Measurements from ENCODE around the gene APC2.

APC2 gene

GRCh38 chr19:1406774-1407527, 43.0 kb upstream of the APC2 start:
- H3K4me3 ChIP-seq (ENCODE audit: low read depth, low read length) = peak overlapping the region; percentile 70

GRCh38 chr19:1407528-1408299, 42.2 kb upstream of the APC2 start, which contains the start of gene DAZAP1:
TSS of gene DAZAP1 (plus strand) at chr19:1407586. CDS start at chr19:1407774, 188 bp downstream.
- no peak for TF ChIP-seq CTCF (IDR thresholded peaks at IDR 0.05; ENCODE audit: insufficient read depth, low read depth, low read length, missing control alignments)
- no peak for DNase-seq (ENCODE audit: low read depth)
- H3K4me3 ChIP-seq (ENCODE audit: low read depth, low read length) = peak within 1 kb of the TSS; percentile 95

More at GRCh38 chr19:1406774-1407527, 43.0 kb upstream of the APC2 start:
- TF ChIP-seq CTCF (IDR thresholded peaks at IDR 0.05; ENCODE audit: insufficient read depth, low read depth, low read length, missing control alignments) = peak; percentile 40
- peak; percentile 99 for DNase-seq (ENCODE audit: low read depth)

- peak; percentile 62 for DNase-seq (ENCODE audit: low read depth)
- no peak for TF ChIP-seq CTCF (IDR thresholded peaks at IDR 0.05; ENCODE audit: insufficient read depth, low read depth, low read length, missing control alignments)
- peak overlapping the region; percentile 95 for H3K4me3 ChIP-seq (ENCODE audit: low read depth, low read length)
Measured at GRCh38 chr19:1408300-1409203, 41.4 kb upstream of the APC2 start.

GRCh38 chr19:1409204-1410005, 40.5 kb upstream of the APC2 start:
- peak overlapping the region; percentile 95 for H3K4me3 ChIP-seq (ENCODE audit: low read depth, low read length)
- no peak for TF ChIP-seq CTCF (IDR thresholded peaks at IDR 0.05; ENCODE audit: insufficient read depth, low read depth, low read length, missing control alignments)

GRCh38 chr19:1410136-1410786, 39.7 kb upstream of the APC2 start:
- no peak overlapping the region for H3K4me3 ChIP-seq (ENCODE audit: low read depth, low read length)
- no peak for DNase-seq (ENCODE audit: low read depth)
- no peak for TF ChIP-seq CTCF (IDR thresholded peaks at IDR 0.05; ENCODE audit: insufficient read depth, low read depth, low read length, missing control alignments)

More at GRCh38 chr19:1409204-1410005, 40.5 kb upstream of the APC2 start:
- DNase-seq (ENCODE audit: low read depth) = no peak

Measured in GM12865 (cell line).